Natural killer cell (primary cell): ENCODE data around the gene MAD1L1. TPM values are rescaled to one million over a fixed set of nuclear protein-coding genes. Genes with fewer than 3 reads are reported as not detected.

Experiments used
- ATAC-seq, 3 donors: fragments of 150-1000 bp in 2 of 3; fragments of 200-7000 bp in 1 of 3; cut with Tn5 transposase; 1 replicate in 1 of 3; 2 replicates in 2 of 3; pipeline ENCODE4 v1.10.0; 2021; ENCODE audit warnings: mild to moderate bottlenecking in 2 of 3, moderate library complexity in 2 of 3
- DNase-seq, 2 donors: peaks; one replicate each; pipeline versions ENCODE4 v3.0.0 to v3.0.0-alpha.2; 2013 to 2021; ENCODE audit warnings: mixed read lengths in 1 of 2
- H3K27ac ChIP-seq: one replicate; pipeline ENCODE4 v1.5.1; 2013; ENCODE audit warnings: mild to moderate bottlenecking, low read length
- H3K27me3 ChIP-seq: one replicate; pipeline ENCODE4 v1.6.1; 2013; ENCODE audit warnings: low read length; ENCODE audit not compliant: control insufficient read depth, insufficient read depth
- H3K36me3 ChIP-seq: one replicate; pipeline ENCODE4 v1.6.1; 2013; ENCODE audit warnings: low read length; ENCODE audit not compliant: control insufficient read depth, insufficient read depth
- H3K4me1 ChIP-seq: one replicate; pipeline ENCODE4 v1.6.1; 2013; ENCODE audit warnings: low read length; ENCODE audit not compliant: control insufficient read depth, insufficient read depth
- H3K4me3 ChIP-seq: one replicate; pipeline ENCODE4 v1.5.1; 2013; ENCODE audit warnings: low read length
- H3K9me3 ChIP-seq: one replicate; pipeline ENCODE4 v1.6.1; 2013; ENCODE audit warnings: low read length; ENCODE audit not compliant: control insufficient read depth, insufficient read depth
- H3K27ac Mint-ChIP-seq, 2 donors: one replicate each; pipeline ENCODE4 v1.8.0; 2022; ENCODE audit warnings: mild to moderate bottlenecking in 2 of 2, mixed read lengths in 2 of 2, moderate library complexity in 1 of 2
- H3K27me3 Mint-ChIP-seq, 2 donors: one replicate each; pipeline ENCODE4 v1.8.0; 2022; ENCODE audit warnings: low read depth in 2 of 2, mixed read lengths in 2 of 2
- H3K36me3 Mint-ChIP-seq: one replicate; pipeline ENCODE4 v1.8.0; 2022; ENCODE audit warnings: mixed read lengths
- H3K4me1 Mint-ChIP-seq, 2 donors: one replicate each; pipeline ENCODE4 v1.8.0; 2022; ENCODE audit warnings: mixed read lengths in 2 of 2
- H3K4me3 Mint-ChIP-seq: one replicate; pipeline ENCODE4 v1.8.0; 2022; ENCODE audit warnings: mild to moderate bottlenecking, moderate library complexity, mixed read lengths
- H3K9me3 Mint-ChIP-seq, 2 donors: one replicate each; pipeline ENCODE4 v1.8.0; 2022; ENCODE audit warnings: mixed read lengths in 2 of 2
- WGBS: methylation state at CpG from one replicate; pipeline ENCODE4 v1.1.7; 2013; ENCODE audit warnings: missing lambda C conversion rate; ENCODE audit not compliant: insufficient coverage; 5-methylcytosine and 5-hydroxymethylcytosine counted together
- intact Hi-C: fragments of 100-400 bp; cut with micrococcal nuclease; formaldehyde crosslinking; loops from one replicate; pipeline ENCODE4 v1.14.2; 2022
- total RNA-seq, 4 donors: library from RNA; stranded (reverse); fragments of 120-200 nt in 1 of 4; gene quantifications; one replicate each; pipeline versions ENCODE4 v1.2.3 to v1.2.4, GENCODE V29; 2013 to 2022
- TF ChIP-seq, protein P1 (sequence below): fragments of 200-600 bp; IDR thresholded peaks from one replicate; pipeline ENCODE4 v1.8.0; 2022; ENCODE audit warnings: antibody characterized with exemption

MAD1L1 gene
- total RNA-seq, 3 donors from 2014 or later (not counting 1 experiment from before 2014, with no cell fraction given): 53.6 to 81.2 (median 77.4) TPM

- H3K4me3 Mint-ChIP-seq: no peak overlapping the region
- Histone ChIP-seq H3K4me3 (no peak overlapping the region), H3K4me1 (peaks cover 44% of the 10 kb centered on the region), H3K9me3 (no peaks in the 10 kb centered on the region), H3K27me3 (no peaks in the 10 kb centered on the region), H3K27ac (no peak overlapping the region), H3K36me3 (no peaks in the 10 kb centered on the region)
- ATAC-seq (no peak), DNase-seq (no peak)
- no peaks in the 10 kb centered on the region for H3K9me3 Mint-ChIP-seq
- H3K27ac Mint-ChIP-seq: no peak overlapping the region
- intact Hi-C loops: no loop called here
- peaks cover 16 to 29% of the 10 kb centered on the region in 2 donors for H3K27me3 Mint-ChIP-seq
- TF ChIP-seq, protein P1, sequence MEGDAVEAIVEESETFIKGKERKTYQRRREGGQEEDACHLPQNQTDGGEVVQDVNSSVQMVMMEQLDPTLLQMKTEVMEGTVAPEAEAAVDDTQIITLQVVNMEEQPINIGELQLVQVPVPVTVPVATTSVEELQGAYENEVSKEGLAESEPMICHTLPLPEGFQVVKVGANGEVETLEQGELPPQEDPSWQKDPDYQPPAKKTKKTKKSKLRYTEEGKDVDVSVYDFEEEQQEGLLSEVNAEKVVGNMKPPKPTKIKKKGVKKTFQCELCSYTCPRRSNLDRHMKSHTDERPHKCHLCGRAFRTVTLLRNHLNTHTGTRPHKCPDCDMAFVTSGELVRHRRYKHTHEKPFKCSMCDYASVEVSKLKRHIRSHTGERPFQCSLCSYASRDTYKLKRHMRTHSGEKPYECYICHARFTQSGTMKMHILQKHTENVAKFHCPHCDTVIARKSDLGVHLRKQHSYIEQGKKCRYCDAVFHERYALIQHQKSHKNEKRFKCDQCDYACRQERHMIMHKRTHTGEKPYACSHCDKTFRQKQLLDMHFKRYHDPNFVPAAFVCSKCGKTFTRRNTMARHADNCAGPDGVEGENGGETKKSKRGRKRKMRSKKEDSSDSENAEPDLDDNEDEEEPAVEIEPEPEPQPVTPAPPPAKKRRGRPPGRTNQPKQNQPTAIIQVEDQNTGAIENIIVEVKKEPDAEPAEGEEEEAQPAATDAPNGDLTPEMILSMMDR: no peak
- 92% methylated on average over 20 of the region's 20 CpGs for WGBS
- H3K36me3 Mint-ChIP-seq: no peaks in the 10 kb centered on the region
- peaks cover 41 to 65% of the 10 kb centered on the region in 2 donors for H3K4me1 Mint-ChIP-seq
Measured at GRCh38 chr7:2095436-2095835, 137.3 kb downstream of the MAD1L1 start.

DNA sequence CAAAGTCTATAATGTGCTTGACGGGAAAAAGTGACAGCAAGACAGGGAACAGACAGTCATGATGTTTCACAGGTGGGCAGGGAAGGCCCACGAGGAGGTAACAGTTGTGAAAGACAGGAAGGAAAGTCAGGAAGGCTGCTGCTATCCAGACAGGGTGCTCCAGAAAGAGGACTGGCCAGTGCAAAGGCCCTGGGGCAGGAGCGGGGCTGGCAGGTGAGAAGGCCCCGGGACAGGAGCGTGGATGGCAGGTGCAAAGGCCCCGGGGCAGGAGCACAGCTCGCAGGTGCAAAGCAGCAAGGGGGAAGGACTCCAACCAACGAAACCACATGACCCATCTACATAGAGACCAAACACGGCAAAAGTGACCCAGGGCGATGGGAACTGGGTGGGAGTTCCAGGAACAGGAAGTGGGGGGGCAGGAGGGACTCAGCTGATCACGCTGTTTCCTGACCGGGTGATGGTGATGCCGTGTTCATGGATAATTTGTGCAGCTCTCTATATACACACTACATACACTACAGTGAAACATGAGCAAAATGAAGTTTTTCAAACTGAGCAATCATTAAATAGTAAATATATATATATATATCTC is 138.2 kb downstream of the MAD1L1 start:
- Mint-ChIP-seq H3K4me3 (no peak overlapping the region), H3K36me3 (no peaks in the 10 kb centered on the region), H3K4me1 (peaks cover 35 to 57% of the 10 kb centered on the region in 2 donors), H3K27ac (no peak overlapping the region), H3K9me3 (no peaks in the 10 kb centered on the region), H3K27me3 (peaks cover 16 to 32% of the 10 kb centered on the region in 2 donors)
- DNase-seq: no peak
- Histone ChIP-seq H3K9me3 (no peaks in the 10 kb centered on the region), H3K4me1 (peaks cover 37% of the 10 kb centered on the region), H3K27ac (no peak overlapping the region), H3K4me3 (no peak overlapping the region), H3K36me3 (no peaks in the 10 kb centered on the region), H3K27me3 (no peaks in the 10 kb centered on the region)
- no peak for ATAC-seq
- intact Hi-C loops: no loop called here
- WGBS: 78% methylated on average over 9 of the region's 13 CpGs
- TF ChIP-seq, protein P1: no peak

GRCh38 chr7:2093843-2094220 is 138.9 kb downstream of the MAD1L1 start:
- no peaks in the 10 kb centered on the region for H3K9me3 ChIP-seq
- H3K4me1 ChIP-seq: peaks cover 30% of the 10 kb centered on the region
- DNase-seq (no peak), ATAC-seq (no peak)
- WGBS: 98% methylated on average over 13 of the region's 13 CpGs
- no peak overlapping the region for H3K4me3 ChIP-seq
- Mint-ChIP-seq H3K9me3 (no peaks in the 10 kb centered on the region), H3K27ac (no peak overlapping the region), H3K4me3 (no peak overlapping the region), H3K36me3 (no peaks in the 10 kb centered on the region), H3K4me1 (peaks cover 28 to 49% of the 10 kb centered on the region in 2 donors), H3K27me3 (peaks cover 16 to 32% of the 10 kb centered on the region in 2 donors)
- intact Hi-C loops: no loop called here
- TF ChIP-seq, protein P1: no peak
- H3K27me3 ChIP-seq: no peaks in the 10 kb centered on the region
- H3K27ac ChIP-seq: no peak overlapping the region
- no peaks in the 10 kb centered on the region for H3K36me3 ChIP-seq
